Smooth muscle cell (in vitro differentiated cells): Measurements from ENCODE around the gene PYROXD2. TPM values are rescaled to one million over a fixed set of nuclear protein-coding genes. Genes with fewer than 3 reads are reported as not detected.
A peak's percentile ranks its signal among the peaks of the same experiment; 100 is the strongest.
"Not testable (repeated sequence)": the region's sequence is repeated elsewhere in the genome, so short reads cannot be mapped to it uniquely, and the experiment has no call there.

Source experiments
- DNase-seq: peaks from one replicate; lab custom pipeline; 2025; ENCODE audit not compliant: unreplicated experiment; lab: John Stamatoyannopoulos, UW
- H2AFZ ChIP-seq: fragments of 200-600 bp; sonication (generic); 2 replicates; pipeline ENCODE4 v1.6.0; 2016; ENCODE audit warnings: antibody characterized with exemption, low read depth, mild to moderate bottlenecking
- H3F3A ChIP-seq: fragments of 200-600 bp; sonication (generic); 2 replicates; pipeline ENCODE4 v1.6.0; 2017; ENCODE audit warnings: antibody characterized with exemption, low read depth
- H3K27ac ChIP-seq: fragments of 200-600 bp; sonication (generic); 2 replicates; pipeline ENCODE4 v1.5.1; 2016; ENCODE audit warnings: low read depth, mild to moderate bottlenecking
- H3K27me3 ChIP-seq: fragments of 200-600 bp; sonication (generic); 2 replicates; pipeline ENCODE4 v1.6.1; 2016; ENCODE audit warnings: low read depth, mild to moderate bottlenecking
- H3K36me3 ChIP-seq: fragments of 200-600 bp; sonication (generic); 2 replicates; pipeline ENCODE4 v1.5.1; 2016; ENCODE audit warnings: low read depth
- H3K4me1 ChIP-seq: fragments of 200-600 bp; sonication (generic); 2 replicates; pipeline ENCODE4 v1.5.1; 2016; ENCODE audit warnings: low read depth
- H3K4me2 ChIP-seq: fragments of 200-600 bp; sonication (generic); 2 replicates; pipeline ENCODE4 v1.6.0; 2016; ENCODE audit warnings: mild to moderate bottlenecking
- H3K4me3 ChIP-seq: fragments of 200-600 bp; sonication (generic); 2 replicates; pipeline ENCODE4 v1.5.1; 2016; ENCODE audit warnings: mild to moderate bottlenecking
- H3K79me2 ChIP-seq: fragments of 200-600 bp; sonication (generic); 2 replicates; pipeline ENCODE4 v1.6.0; 2016; ENCODE audit warnings: low read depth, mild to moderate bottlenecking
- H3K9ac ChIP-seq: fragments of 200-600 bp; sonication (generic); 2 replicates; pipeline ENCODE4 v1.6.0; 2016; ENCODE audit warnings: low read depth
- H3K9me3 ChIP-seq: fragments of 200-600 bp; sonication (generic); replicated peaks from 2 replicates; pipeline ENCODE4 v1.5.1; 2016; ENCODE audit warnings: low read depth
- H4K20me1 ChIP-seq: fragments of 200-600 bp; sonication (generic); 2 replicates; pipeline ENCODE4 v1.6.0; 2016; ENCODE audit warnings: low read depth
- CTCF ChIP-seq: fragments of 200-600 bp; sonication (generic); IDR thresholded peaks from 2 replicates; pipeline ENCODE4 v1.5.1; 2017; ENCODE audit warnings: borderline replicate concordance, mild to moderate bottlenecking, antibody characterized with exemption; ENCODE audit not compliant: insufficient read depth, poor library complexity, severe bottlenecking
- WGBS: methylation state at CpG from one replicate; pipeline ENCODE4 v1.1.7; 2016; ENCODE audit warnings: low lambda C conversion rate; 5-methylcytosine and 5-hydroxymethylcytosine counted together
- polyA plus RNA-seq: library from polyadenylated mRNA; unstranded; fragments of >200 nt; fragmentation: Nextera tagmentation; extraction: Ambion mirVana; gene quantifications from 2 replicates; pipeline ENCODE4 v1.2.1, GENCODE V29; 2016
- total RNA-seq: library from RNA; depleted of rRNA; stranded (reverse); fragments of >200 nt; gene quantifications from 2 replicates; pipeline ENCODE4 v1.2.3, GENCODE V29; 2014

PYROXD2 gene
- total and polyA plus RNA-seq, 2 experiments from 2014 or later: 3.6 to 6.1 TPM

DNA sequence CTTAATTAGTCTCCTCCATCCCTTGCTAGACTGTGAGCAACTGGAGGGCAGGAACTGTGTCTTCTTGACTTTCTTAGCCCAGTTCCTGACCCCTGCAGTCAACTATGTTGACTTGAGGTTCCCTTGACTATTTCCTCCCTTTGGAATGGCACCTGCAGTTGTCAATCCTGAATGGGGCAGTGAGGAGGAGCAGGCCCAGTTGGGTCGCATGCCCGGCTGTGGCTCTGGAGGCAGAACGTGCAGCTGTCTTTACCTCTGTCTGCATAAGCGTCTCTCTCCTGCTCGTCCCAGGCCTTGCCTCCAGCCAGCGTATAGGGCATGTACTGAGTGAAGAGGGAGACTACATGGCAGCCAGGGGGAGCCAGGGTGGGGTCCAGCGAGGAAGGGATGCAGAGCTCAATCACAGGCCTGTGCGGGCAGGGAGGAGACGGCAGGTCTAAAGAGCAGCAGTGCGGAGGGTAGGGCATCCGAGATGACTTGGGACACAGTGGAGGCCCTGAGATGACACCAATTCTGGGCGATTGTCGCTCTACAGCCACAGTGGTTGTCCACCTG is 26.8 kb downstream of the PYROXD2 start:
- H3K79me2 ChIP-seq: no peaks in the 10 kb centered on the region
- H3K4me2 ChIP-seq: no peak overlapping the region
- H3K27ac ChIP-seq: no peak overlapping the region
- H3K9me3 ChIP-seq: no peaks in the 10 kb centered on the region
- no peaks in the 10 kb centered on the region for H3K27me3 ChIP-seq
- no peak overlapping the region for H2AFZ ChIP-seq
- no peak for TF ChIP-seq CTCF
- peaks cover 3% of the 10 kb centered on the region for H3F3A ChIP-seq
- no peak overlapping the region for H3K9ac ChIP-seq
- DNase-seq: no peak
- H3K4me3 ChIP-seq: no peak overlapping the region
- no peaks in the 10 kb centered on the region for H4K20me1 ChIP-seq
- H3K36me3 ChIP-seq: no peaks in the 10 kb centered on the region
- 93% methylated on average over 13 of the region's 13 CpGs for WGBS
- no peaks in the 10 kb centered on the region for H3K4me1 ChIP-seq

GRCh38 chr10:98384531-98385133 is 30.4 kb downstream of the PYROXD2 start:
- WGBS: over 99% methylated on average over 9 of the region's 9 CpGs
- Histone ChIP-seq H3K9me3 (no peaks in the 10 kb centered on the region), H3K4me3 (no peak overlapping the region), H3K79me2 (no peaks in the 10 kb centered on the region), H4K20me1 (no peaks in the 10 kb centered on the region), H3K4me2 (no peak overlapping the region), H3K4me1 (peaks cover 7% of the 10 kb centered on the region), H3K27me3 (no peaks in the 10 kb centered on the region), H2AFZ (no peak overlapping the region), H3K9ac (no peak overlapping the region), H3K27ac (no peak overlapping the region), H3K36me3 (no peaks in the 10 kb centered on the region), H3F3A (peaks cover 18% of the 10 kb centered on the region)
- TF ChIP-seq CTCF: no peak
- no peak for DNase-seq

- Histone ChIP-seq H3K9me3 (no peaks in the 10 kb centered on the region), H4K20me1 (no peaks in the 10 kb centered on the region), H3K36me3 (no peaks in the 10 kb centered on the region), H3K79me2 (no peaks in the 10 kb centered on the region), H3K4me3 (no peak overlapping the region), H3F3A (peaks cover 25% of the 10 kb centered on the region), H2AFZ (no peak overlapping the region), H3K4me2 (peak overlapping the region; percentile 4), H3K27ac (peak overlapping the region; percentile 57), H3K27me3 (no peaks in the 10 kb centered on the region), H3K4me1 (peaks cover 7% of the 10 kb centered on the region), H3K9ac (no peak overlapping the region)
- no peak for TF ChIP-seq CTCF
- 93% methylated on average over 5 of the region's 6 CpGs for WGBS
- no peak for DNase-seq
Observed at GRCh38 chr10:98383869-98384268, 31.1 kb downstream of the PYROXD2 start.

GRCh38 chr10:98383134-98383667 is 31.8 kb downstream of the PYROXD2 start:
- Histone ChIP-seq H3K27ac (peak overlapping the region; percentile 57), H3F3A (peaks cover 26% of the 10 kb centered on the region), H3K4me2 (peak overlapping the region; percentile 12)
- H2AFZ ChIP-seq, H3K9me3 ChIP-seq, H3K4me1 ChIP-seq, H3K36me3 ChIP-seq, H3K4me3 ChIP-seq, H3K9ac ChIP-seq, H4K20me1 ChIP-seq, H3K79me2 ChIP-seq, H3K27me3 ChIP-seq, DNase-seq: not testable (repeated sequence)
- WGBS: 65% methylated on average over 7 of the region's 7 CpGs
